GM12891 (cell line): ENCODE measurements around the gene KIF13A.

ENCODE experiments used
- PAX5 ChIP-seq: IDR thresholded peaks from 2 replicates; pipeline ENCODE4 v1.6.1; 2011; ENCODE audit warnings: low read length, moderate library complexity, mild to moderate bottlenecking; ENCODE audit not compliant: insufficient read depth, severe bottlenecking
- POLR2A ChIP-seq: IDR thresholded peaks from 2 replicates; pipeline ENCODE4 v1.6.1; 2011; ENCODE audit warnings: low read depth, low read length, control low read depth
- POLR2AphosphoS5 ChIP-seq: IDR thresholded peaks from 2 replicates; pipeline ENCODE4 v1.6.1; 2011; ENCODE audit warnings: low read depth, low read length, control low read depth
- POU2F2 ChIP-seq: IDR thresholded peaks from 2 replicates; pipeline ENCODE4 v1.6.1; 2011; ENCODE audit warnings: low read depth, mild to moderate bottlenecking, control low read depth, low read length, moderate library complexity
- SPI1 ChIP-seq: IDR thresholded peaks from 2 replicates; pipeline ENCODE4 v1.6.1; 2011; ENCODE audit warnings: low read depth, low read length, control low read depth
- TAF1 ChIP-seq: IDR thresholded peaks from 2 replicates; pipeline ENCODE4 v1.6.1; 2011; ENCODE audit warnings: low read depth, low read length, control low read depth

DNA sequence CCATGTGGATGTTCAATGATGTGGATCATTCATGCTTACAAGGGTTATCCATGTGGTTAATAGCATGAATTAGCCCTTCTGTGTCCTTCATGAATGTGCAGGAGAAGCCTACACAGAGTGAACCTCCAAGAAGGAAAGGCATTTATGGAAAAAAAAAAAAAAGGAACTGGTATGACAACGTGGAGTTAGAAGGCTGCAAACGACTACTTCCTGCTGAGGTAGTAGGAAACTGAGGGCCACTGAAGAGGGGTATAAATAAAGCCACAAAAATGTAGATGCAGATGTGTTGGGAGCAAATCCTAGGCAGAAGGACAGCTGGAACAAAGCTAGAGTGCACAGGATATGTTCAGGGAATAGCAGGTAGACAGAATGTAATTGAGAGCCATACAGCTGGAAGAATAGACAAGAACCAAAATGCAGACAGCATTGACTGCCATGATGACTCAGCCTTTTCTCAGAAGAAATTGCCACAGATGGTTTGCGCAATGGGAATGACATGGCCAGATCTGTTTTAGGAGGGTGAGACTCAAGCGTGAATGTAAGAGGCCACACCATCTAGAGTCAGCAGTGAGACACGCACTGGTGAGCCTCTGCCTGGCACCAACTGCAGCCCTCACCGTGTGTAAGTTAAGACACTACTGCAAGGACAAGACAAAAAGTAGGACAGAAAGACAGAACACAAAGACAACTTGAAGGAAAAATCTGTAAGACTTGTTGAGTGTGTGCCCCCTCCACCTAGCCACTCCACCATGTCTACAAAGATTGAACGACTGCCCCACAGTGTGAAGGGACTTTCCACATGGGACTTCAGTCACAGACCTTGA lies 79.8 kb downstream of the KIF13A start:
- TF ChIP-seq TAF1 (no peak), POLR2A (no peak), POLR2AphosphoS5 (no peak), SPI1 (peak; percentile 11; the same call in 1 of the 2 replicates), PAX5 (no peak), POU2F2 (no peak)
